ENCODE measurements around the gene SAMD1.

The SAMD1 gene

DNA sequence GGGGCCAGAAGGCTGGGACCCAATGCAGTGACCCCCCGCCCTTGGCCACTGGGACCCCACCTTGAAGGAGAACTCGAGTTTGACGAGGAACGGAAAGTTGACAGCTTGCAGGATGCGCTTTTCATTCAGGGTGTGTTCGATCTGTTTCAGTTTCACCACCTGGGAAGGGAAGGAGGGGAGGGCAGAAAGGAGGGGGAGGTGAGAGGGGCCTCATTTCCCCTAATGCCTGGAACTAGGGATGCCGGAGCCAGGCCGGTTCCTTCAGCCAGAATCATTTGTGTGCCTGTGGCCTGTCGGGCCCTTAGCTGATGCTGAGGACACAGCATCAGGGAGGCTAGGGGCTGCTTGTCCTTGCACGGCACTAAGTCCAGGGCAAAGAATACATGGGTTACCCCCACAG is 12.2 kb upstream of the SAMD1 start:
- Histone ChIP-seq H3K36me3 (ENCODE audit: control insufficient read depth in 1 of 2, insufficient read depth in 2 of 2, low read length in 2 of 2) (peaks cover 14 to 42% of the 10 kb centered on the region in 2 donors), H3K4me1 (ENCODE audit: control insufficient read depth in 1 of 2, insufficient read depth in 2 of 2, low read length in 2 of 2) (peaks cover 0 to 7% of the 10 kb centered on the region in 2 donors), H3K4me3 (ENCODE audit: low read depth in 1 of 2, low read length in 2 of 2) (no peak overlapping the region), H3K9me3 (ENCODE audit: control insufficient read depth in 1 of 2, low read length in 2 of 2) (no peaks in the 10 kb centered on the region), H3K9ac (ENCODE audit: low read depth in 1 of 2, low read length in 2 of 2) (no peak overlapping the region), H3K27ac (ENCODE audit: low read depth, low read length) (no peak overlapping the region), H3K27me3 (ENCODE audit: control insufficient read depth in 1 of 2, insufficient read depth in 2 of 2, low read length in 2 of 2) (no peaks in the 10 kb centered on the region)

DNA sequence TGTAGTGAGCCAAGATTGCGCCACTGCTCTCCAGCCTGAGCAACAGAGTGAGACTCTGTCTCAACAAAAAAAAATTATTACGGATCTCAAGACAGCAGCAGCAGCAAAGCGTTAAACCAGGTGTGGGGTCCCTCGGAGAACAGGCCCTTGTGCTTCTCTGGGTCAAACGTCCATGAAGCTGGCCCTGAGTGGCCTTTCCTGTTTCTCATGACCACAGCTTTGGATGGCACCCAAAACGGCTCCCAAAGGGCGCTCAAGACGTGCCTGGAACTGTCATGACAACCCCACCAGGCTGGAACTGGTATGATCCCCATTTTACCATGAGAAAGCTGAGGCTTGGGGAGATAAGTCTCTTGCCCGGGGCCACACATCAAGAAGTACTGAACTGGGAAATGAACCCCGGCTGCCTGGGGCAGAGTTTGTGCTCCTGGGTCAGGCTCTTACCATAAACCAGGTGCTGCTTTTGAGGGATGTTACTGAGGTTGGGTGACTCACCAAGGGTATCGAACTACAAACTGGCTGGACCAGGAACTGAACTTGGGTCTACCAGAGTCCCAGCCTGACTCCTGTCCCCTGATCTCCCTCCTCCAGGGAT is 11.6 kb upstream of the SAMD1 start:
- no peak overlapping the region for H3K4me3 ChIP-seq (ENCODE audit: low read depth in 1 of 2, low read length in 2 of 2)
- no peak overlapping the region for H3K27ac ChIP-seq (ENCODE audit: low read depth, low read length)
- H3K4me1 ChIP-seq (ENCODE audit: control insufficient read depth in 1 of 2, insufficient read depth in 2 of 2, low read length in 2 of 2), result peaks cover 0 to 7% of the 10 kb centered on the region in 2 donors
- H3K27me3 ChIP-seq (ENCODE audit: control insufficient read depth in 1 of 2, insufficient read depth in 2 of 2, low read length in 2 of 2), result no peaks in the 10 kb centered on the region
- no peak overlapping the region for H3K9ac ChIP-seq (ENCODE audit: low read depth in 1 of 2, low read length in 2 of 2)
- H3K36me3 ChIP-seq (ENCODE audit: control insufficient read depth in 1 of 2, insufficient read depth in 2 of 2, low read length in 2 of 2), result peaks cover 14 to 43% of the 10 kb centered on the region in 2 donors
- no peaks in the 10 kb centered on the region for H3K9me3 ChIP-seq (ENCODE audit: control insufficient read depth in 1 of 2, low read length in 2 of 2)

DNA sequence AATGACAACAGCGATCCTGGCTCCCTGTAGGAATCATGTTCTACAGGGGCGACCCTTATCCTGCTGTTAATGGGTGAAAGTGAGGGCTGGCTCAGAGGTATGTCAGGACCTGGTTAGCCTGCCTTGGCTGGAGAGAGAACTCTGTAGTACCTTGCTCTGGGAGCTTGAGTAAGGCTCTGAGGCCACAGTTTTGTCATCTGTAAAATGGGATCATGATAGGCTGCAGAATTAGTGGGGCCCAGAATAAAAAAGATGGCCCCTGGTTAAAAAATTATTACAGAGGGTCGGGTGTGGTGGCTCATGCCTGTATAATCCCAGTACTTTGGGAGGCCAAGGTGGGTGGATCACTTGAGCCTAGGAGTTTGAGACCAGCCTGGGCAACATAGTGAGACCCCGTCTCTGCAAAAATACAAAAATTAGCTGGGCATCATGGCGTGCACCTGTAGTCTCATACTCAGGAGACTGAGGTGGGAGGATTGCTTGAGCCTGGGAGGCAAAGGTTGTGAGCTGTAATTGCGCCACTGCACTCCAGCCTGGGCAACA is 10.5 kb upstream of the SAMD1 start:
- H3K4me1 ChIP-seq (ENCODE audit: control insufficient read depth in 1 of 2, insufficient read depth in 2 of 2, low read length in 2 of 2), result peaks cover 0 to 7% of the 10 kb centered on the region in 2 donors
- peaks cover 22 to 47% of the 10 kb centered on the region in 2 donors for H3K36me3 ChIP-seq (ENCODE audit: control insufficient read depth in 1 of 2, insufficient read depth in 2 of 2, low read length in 2 of 2)
- no peaks in the 10 kb centered on the region for H3K9me3 ChIP-seq (ENCODE audit: control insufficient read depth in 1 of 2, low read length in 2 of 2)
- no peaks in the 10 kb centered on the region for H3K27me3 ChIP-seq (ENCODE audit: control insufficient read depth in 1 of 2, insufficient read depth in 2 of 2, low read length in 2 of 2)
- no peak overlapping the region for H3K4me3 ChIP-seq (ENCODE audit: low read depth in 1 of 2, low read length in 2 of 2)
- H3K9ac ChIP-seq (ENCODE audit: low read depth in 1 of 2, low read length in 2 of 2), result no peak overlapping the region
- no peak overlapping the region for H3K27ac ChIP-seq (ENCODE audit: low read depth, low read length)

DNA sequence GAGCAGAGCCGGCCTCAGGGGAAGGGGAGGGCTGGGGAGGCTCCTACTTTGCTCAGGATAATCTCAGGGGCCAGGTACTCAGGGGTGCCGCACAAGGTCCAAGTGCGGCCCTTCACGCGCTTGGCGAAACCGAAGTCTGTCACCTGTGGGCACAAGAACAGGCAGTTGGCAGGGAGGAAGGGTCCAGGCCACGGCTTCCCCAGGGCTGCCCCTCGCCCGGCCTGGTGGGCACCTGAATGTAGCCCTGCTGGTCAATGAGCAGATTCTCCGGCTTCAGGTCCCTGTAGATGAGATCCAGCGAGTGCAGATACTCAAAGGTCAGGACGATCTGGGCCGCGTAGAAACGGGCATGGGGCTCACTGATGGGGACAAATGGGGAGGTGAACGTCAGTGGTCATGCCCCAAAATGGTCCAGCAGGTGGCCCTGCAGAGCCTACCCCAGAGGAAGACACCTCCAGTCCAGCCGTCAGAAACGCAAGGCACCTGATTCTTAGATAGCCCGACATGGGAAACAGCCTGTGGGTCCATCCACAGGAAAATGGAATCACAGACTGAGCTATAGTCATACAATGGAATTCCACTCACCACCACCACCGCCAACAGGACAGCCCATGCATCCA is 7.1 kb upstream of the SAMD1 start:
- H3K4me1 ChIP-seq (ENCODE audit: control insufficient read depth in 1 of 2, insufficient read depth in 2 of 2, low read length in 2 of 2), result peaks cover 0 to 7% of the 10 kb centered on the region in 2 donors
- H3K27me3 ChIP-seq (ENCODE audit: control insufficient read depth in 1 of 2, insufficient read depth in 2 of 2, low read length in 2 of 2), result no peaks in the 10 kb centered on the region
- H3K4me3 ChIP-seq (ENCODE audit: low read depth in 1 of 2, low read length in 2 of 2), result no peak overlapping the region
- H3K27ac ChIP-seq (ENCODE audit: low read depth, low read length), result no peak overlapping the region
- peaks cover 6 to 7% of the 10 kb centered on the region in 2 donors for H3K9me3 ChIP-seq (ENCODE audit: control insufficient read depth in 1 of 2, low read length in 2 of 2)
- peaks cover 16 to 33% of the 10 kb centered on the region in 2 donors for H3K36me3 ChIP-seq (ENCODE audit: control insufficient read depth in 1 of 2, insufficient read depth in 2 of 2, low read length in 2 of 2)
- H3K9ac ChIP-seq (ENCODE audit: low read depth in 1 of 2, low read length in 2 of 2), result no peak overlapping the region

DNA sequence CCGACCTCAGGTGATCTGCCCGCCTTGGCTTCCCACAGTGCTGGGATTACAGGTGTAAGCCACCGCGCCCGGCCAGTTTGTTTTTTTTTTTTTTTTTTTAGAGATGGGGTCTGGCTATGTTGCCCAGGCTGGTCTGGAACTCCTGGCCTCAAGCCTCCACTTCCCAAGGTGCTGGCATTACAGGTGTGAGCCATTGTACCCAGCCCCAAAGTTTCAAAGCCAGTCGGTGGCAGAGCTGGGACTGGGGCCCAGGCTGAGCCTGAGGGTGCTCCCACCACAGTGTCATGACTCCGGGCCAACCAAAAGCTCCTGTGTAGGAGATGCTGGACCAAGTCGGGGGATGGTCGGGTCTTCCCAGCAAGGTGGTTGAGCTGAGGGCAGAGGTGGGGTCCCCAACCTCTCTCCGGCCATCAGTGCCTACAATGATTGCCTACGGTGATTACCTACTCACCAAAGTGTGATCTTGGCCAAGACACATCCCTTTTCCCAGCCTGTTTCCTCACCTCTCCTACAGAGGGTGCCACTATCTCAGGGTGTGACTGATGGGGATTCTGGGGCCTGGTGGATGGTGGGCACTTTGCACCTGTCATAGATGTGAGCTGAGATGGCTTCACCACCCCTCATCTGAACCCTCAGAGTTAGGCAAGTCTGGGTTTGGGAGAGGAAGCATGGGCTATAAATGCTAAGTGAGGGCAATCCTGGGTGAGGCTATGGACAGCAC is 5.9 kb upstream of the SAMD1 start:
- Histone ChIP-seq H3K9me3 (ENCODE audit: control insufficient read depth in 1 of 2, low read length in 2 of 2) (peaks cover 6 to 7% of the 10 kb centered on the region in 2 donors), H3K36me3 (ENCODE audit: control insufficient read depth in 1 of 2, insufficient read depth in 2 of 2, low read length in 2 of 2) (peaks cover 14 to 26% of the 10 kb centered on the region in 2 donors), H3K4me1 (ENCODE audit: control insufficient read depth in 1 of 2, insufficient read depth in 2 of 2, low read length in 2 of 2) (peaks cover 0 to 5% of the 10 kb centered on the region in 2 donors)

DNA sequence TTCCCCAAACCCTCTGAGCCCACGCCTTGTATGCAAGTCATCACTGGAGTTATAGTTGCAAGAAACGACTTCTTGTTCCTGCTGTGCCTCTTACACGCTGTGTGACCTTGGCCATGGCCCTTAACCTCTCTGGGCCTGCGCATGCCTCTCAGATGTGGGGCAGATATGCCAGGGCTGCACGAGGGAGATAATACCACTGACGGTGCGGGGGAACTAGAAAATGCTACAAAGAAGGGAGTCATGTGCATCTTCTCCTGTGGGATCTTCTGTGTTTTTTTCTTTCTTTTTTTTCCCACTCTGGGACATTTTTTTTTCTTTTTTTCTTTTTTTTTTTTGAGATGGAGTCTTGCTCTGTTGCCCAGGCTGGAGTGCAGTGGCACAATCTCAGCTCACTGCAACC is 4.3 kb upstream of the SAMD1 start:
- Histone ChIP-seq H3K9ac (ENCODE audit: low read depth in 1 of 2, low read length in 2 of 2) (no peak overlapping the region), H3K4me1 (ENCODE audit: control insufficient read depth in 1 of 2, insufficient read depth in 2 of 2, low read length in 2 of 2) (peaks cover 0 to 5% of the 10 kb centered on the region in 2 donors), H3K36me3 (ENCODE audit: control insufficient read depth in 1 of 2, insufficient read depth in 2 of 2, low read length in 2 of 2) (peaks cover 8 to 18% of the 10 kb centered on the region in 2 donors)

More for the DNA sequence above, 5.9 kb upstream of the SAMD1 start:
- no peak overlapping the region for H3K4me3 ChIP-seq (ENCODE audit: low read depth in 1 of 2, low read length in 2 of 2)
- no peaks in the 10 kb centered on the region for H3K27me3 ChIP-seq (ENCODE audit: control insufficient read depth in 1 of 2, insufficient read depth in 2 of 2, low read length in 2 of 2)
- H3K9ac ChIP-seq (ENCODE audit: low read depth in 1 of 2, low read length in 2 of 2), result no peak overlapping the region
- H3K27ac ChIP-seq (ENCODE audit: low read depth, low read length), result no peak overlapping the region

DNA sequence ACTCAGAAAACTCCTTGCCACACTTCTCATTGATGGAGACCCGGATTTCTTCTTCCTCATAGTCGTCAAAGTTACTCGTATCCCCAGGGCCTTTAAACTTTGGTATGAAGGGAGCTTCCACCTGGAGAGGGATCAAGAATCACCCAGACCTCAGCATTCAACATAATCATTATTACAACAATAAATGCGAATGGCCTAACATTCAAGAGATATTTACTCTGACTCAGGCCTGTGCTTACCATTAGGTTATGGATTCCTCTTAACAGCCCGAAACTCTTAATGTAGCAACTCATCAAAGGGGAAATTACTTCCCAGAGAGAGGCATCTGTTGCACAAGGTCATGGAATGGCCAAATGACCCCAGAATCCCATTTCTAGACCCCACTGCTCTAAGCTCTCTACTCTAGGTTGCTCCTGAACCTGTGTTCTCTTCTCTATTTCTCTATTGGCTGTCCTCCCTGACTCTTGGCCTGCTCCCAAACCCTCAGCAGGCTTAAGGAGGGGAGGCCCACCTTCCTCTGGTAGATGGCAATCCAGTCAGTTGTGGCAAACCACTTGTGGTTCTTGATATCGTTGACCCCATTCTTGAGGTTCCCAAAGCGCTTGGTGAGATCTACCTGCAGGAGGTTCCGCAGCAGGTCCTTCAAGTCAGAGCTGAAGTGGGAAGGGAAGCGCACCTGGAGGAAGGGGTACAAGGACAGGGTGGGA is 2.7 kb upstream of the SAMD1 start:
- Histone ChIP-seq H3K9me3 (ENCODE audit: control insufficient read depth in 1 of 2, low read length in 2 of 2) (peaks cover 6 to 7% of the 10 kb centered on the region in 2 donors), H3K36me3 (ENCODE audit: control insufficient read depth in 1 of 2, insufficient read depth in 2 of 2, low read length in 2 of 2) (peaks cover 10 to 24% of the 10 kb centered on the region in 2 donors), H3K9ac (ENCODE audit: low read depth in 1 of 2, low read length in 2 of 2) (no peak overlapping the region), H3K27me3 (ENCODE audit: control insufficient read depth in 1 of 2, insufficient read depth in 2 of 2, low read length in 2 of 2) (no peaks in the 10 kb centered on the region), H3K4me3 (ENCODE audit: low read depth in 1 of 2, low read length in 2 of 2) (no peak overlapping the region), H3K4me1 (ENCODE audit: control insufficient read depth in 1 of 2, insufficient read depth in 2 of 2, low read length in 2 of 2) (peaks cover 4 to 10% of the 10 kb centered on the region in 2 donors), H3K27ac (ENCODE audit: low read depth, low read length) (no peak overlapping the region)

More for the DNA sequence above, 4.3 kb upstream of the SAMD1 start:
- H3K27me3 ChIP-seq (ENCODE audit: control insufficient read depth in 1 of 2, insufficient read depth in 2 of 2, low read length in 2 of 2), result no peaks in the 10 kb centered on the region
- no peak overlapping the region for H3K27ac ChIP-seq (ENCODE audit: low read depth, low read length)
- peaks cover 6 to 7% of the 10 kb centered on the region in 2 donors for H3K9me3 ChIP-seq (ENCODE audit: control insufficient read depth in 1 of 2, low read length in 2 of 2)
- no peak overlapping the region for H3K4me3 ChIP-seq (ENCODE audit: low read depth in 1 of 2, low read length in 2 of 2)

DNA sequence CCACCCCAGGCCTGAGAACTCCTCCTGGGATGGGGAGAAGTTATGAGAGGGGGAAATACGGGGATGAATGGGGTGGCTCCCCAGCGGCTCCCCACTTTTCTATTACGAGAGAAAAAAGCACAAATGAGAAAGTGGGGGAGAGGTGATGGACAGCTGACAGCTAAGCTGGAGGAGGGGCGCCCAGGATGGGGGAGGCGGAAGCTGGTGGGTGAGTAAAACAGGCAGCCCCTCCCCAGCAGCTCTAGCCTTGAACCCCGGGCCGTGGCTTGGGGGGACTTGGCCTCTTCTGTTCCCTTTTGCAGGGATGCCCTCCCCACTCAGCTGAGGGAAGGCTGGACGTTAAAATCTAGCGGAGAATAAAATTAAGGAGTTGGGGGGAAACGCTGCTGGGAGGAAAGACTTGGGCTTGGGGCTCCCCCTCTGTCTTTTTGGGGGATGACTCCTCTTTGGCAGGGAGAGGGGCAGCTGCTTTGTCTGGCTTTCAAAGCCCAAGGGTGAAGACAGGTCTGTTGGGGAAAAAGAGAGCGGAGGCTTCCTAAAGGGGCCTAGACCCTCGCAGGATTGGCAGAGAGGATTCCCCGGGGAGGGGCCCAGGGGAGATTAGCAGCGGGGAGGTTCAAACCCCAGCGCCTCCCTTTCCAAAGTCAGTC is 1.4 kb upstream of the SAMD1 start:
- H3K9ac ChIP-seq (ENCODE audit: low read depth in 1 of 2, low read length in 2 of 2), result peak overlapping the region in 1 of 2 donors; percentile 86
- peak overlapping the region; percentile 84 to 89 for H3K4me3 ChIP-seq (ENCODE audit: low read depth in 1 of 2, low read length in 2 of 2)

DNA sequence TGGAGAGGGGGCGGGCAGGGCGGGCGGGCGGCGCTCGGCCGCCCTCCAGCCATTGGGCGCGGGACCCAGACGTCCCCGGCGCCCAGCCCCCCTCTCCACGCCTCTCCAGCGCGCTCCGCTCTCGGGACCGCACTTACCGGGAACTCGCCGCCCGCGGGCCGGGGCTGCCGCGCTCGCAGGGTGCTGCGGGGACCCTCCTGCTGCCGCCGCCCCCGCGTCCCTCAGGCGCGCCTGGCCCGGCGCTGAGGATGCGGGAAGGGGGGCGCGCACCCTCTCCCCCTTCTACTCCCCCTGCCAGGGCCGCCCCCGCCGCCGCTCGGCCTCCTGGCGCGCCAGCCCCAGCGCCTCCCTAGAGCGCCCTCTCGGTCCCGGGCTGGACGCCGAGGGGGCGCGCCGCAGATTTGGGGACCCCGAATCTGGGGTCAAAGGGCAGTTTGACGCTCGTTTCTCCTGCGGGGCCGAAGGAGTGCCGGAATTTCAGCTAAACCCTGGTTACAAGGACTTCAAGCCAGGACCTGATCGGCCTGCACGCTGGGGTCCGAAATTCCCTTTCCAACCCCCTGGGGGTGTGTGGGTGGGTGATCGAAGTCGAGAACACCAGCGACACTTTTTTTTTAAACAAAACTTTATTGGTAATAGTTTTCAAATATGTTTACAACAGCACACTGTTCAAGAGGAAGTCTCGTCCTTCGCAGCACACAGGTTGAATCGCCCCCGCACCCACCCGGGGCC is 696 bp upstream of the SAMD1 start:
- H3K27ac ChIP-seq (ENCODE audit: low read depth, low read length), result peak overlapping the region; percentile 85
- H3K4me1 ChIP-seq (ENCODE audit: control insufficient read depth in 1 of 2, insufficient read depth in 2 of 2, low read length in 2 of 2), result peaks cover 4 to 10% of the 10 kb centered on the region in 2 donors
- peak overlapping the region; percentile 86 to 95 for H3K9ac ChIP-seq (ENCODE audit: low read depth in 1 of 2, low read length in 2 of 2)
- peaks cover 6 to 7% of the 10 kb centered on the region in 2 donors for H3K9me3 ChIP-seq (ENCODE audit: control insufficient read depth in 1 of 2, low read length in 2 of 2)
- H3K4me3 ChIP-seq (ENCODE audit: low read depth in 1 of 2, low read length in 2 of 2), result peak overlapping the region; percentile 84 to 89
- peaks cover 7 to 10% of the 10 kb centered on the region in 2 donors for H3K36me3 ChIP-seq (ENCODE audit: control insufficient read depth in 1 of 2, insufficient read depth in 2 of 2, low read length in 2 of 2)
- H3K27me3 ChIP-seq (ENCODE audit: control insufficient read depth in 1 of 2, insufficient read depth in 2 of 2, low read length in 2 of 2), result no peaks in the 10 kb centered on the region

More for the DNA sequence above, 1.4 kb upstream of the SAMD1 start:
- H3K36me3 ChIP-seq (ENCODE audit: control insufficient read depth in 1 of 2, insufficient read depth in 2 of 2, low read length in 2 of 2), result peaks cover 13 to 17% of the 10 kb centered on the region in 2 donors
- no peak overlapping the region for H3K27ac ChIP-seq (ENCODE audit: low read depth, low read length)
- peaks cover 6 to 7% of the 10 kb centered on the region in 2 donors for H3K9me3 ChIP-seq (ENCODE audit: control insufficient read depth in 1 of 2, low read length in 2 of 2)
- H3K4me1 ChIP-seq (ENCODE audit: control insufficient read depth in 1 of 2, insufficient read depth in 2 of 2, low read length in 2 of 2), result peaks cover 4 to 10% of the 10 kb centered on the region in 2 donors
- no peaks in the 10 kb centered on the region for H3K27me3 ChIP-seq (ENCODE audit: control insufficient read depth in 1 of 2, insufficient read depth in 2 of 2, low read length in 2 of 2)

Measured in duodenal mucosa (tissue), 2 donors.